Thoracic aorta (tissue), 2 donors: Measurements from ENCODE around the gene ACAP1. TPM values are rescaled to one million over a fixed set of nuclear protein-coding genes. Genes with fewer than 3 reads are reported as not detected.
A peak's percentile ranks its signal among the peaks of the same experiment; 100 is the strongest.
"Not testable (repeated sequence)": the region's sequence is repeated elsewhere in the genome, so short reads cannot be mapped to it uniquely, and the experiment has no call there.

Source experiments
- ATAC-seq: fragments of 150-250 bp; one replicate; pipeline ENCODE4 v1.8.0; 2017; ENCODE audit warnings: low read depth; ENCODE audit not compliant: insufficient number of reproducible peaks, low FRiP score
- DNase-seq: peaks from one replicate; pipeline ENCODE4 v3.0.0-alpha.2; 2020; ENCODE audit warnings: low spot score
- H3K27ac ChIP-seq, 2 donors: fragments of 200-600 bp; sonication (generic); 1 replicate in 1 of 2; 2 replicates in 1 of 2; pipeline ENCODE4 v1.5.1; 2016; ENCODE audit warnings: mild to moderate bottlenecking in 2 of 2, moderate library complexity in 2 of 2
- H3K27me3 ChIP-seq: fragments of 200-600 bp; sonication (generic); replicated peaks from 2 replicates; pipeline ENCODE4 v1.6.0; 2016; ENCODE audit warnings: mild to moderate bottlenecking; ENCODE audit not compliant: insufficient read depth
- H3K36me3 ChIP-seq: fragments of 200-600 bp; sonication (generic); one replicate; pipeline ENCODE4 v1.5.1; 2016
- H3K4me1 ChIP-seq, 2 donors: fragments of 200-600 bp; sonication (generic); 1 replicate in 1 of 2; 2 replicates in 1 of 2; pipeline versions ENCODE4 v1.5.1 to v1.6.0; 2016; ENCODE audit warnings: low read depth in 2 of 2, mild to moderate bottlenecking in 1 of 2; ENCODE audit not compliant: control insufficient read depth in 1 of 2
- H3K4me3 ChIP-seq: fragments of 200-600 bp; sonication (generic); 2 replicates; pipeline ENCODE4 v1.5.1; 2016; ENCODE audit warnings: mild to moderate bottlenecking
- H3K9me3 ChIP-seq: fragments of 200-600 bp; sonication (generic); 2 replicates; pipeline ENCODE4 v1.5.1; 2016
- total RNA-seq, 2 donors: library from RNA; depleted of rRNA; stranded (reverse); fragments of >200 nt; gene quantifications; one replicate each; pipeline versions ENCODE4 v1.1.0 to v1.2.3, GENCODE V29; 2016
- TF ChIP-seq, protein P1 (sequence below): fragments of 200-600 bp; sonication (generic); IDR thresholded peaks from one replicate; pipeline ENCODE4 v1.5.1; 2019; ENCODE audit warnings: antibody characterized with exemption

Gene ACAP1
- total RNA-seq, 2 donors from 2014 or later = 6.8 to 9.9 TPM

DNA sequence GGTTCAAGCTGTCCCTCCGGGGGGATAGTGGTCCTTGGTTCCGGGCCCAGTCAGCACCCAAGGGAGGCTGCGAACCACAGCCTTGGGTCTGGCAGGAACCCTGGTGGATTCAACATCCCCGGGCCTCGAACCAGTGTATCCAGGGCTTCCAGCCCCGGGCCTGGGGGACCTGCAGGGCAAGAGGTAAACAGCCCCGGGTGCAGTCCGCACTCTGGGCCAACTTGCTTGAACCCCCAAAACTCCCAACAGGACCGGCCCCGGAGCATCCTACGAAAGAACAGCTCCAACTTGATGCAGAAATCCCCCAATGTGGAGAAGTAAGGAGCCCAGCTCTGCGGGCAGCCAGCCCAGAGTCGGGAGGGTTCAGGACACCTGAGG lies 5.7 kb upstream of the ACAP1 start:
- ATAC-seq = no peak
- peak overlapping the region; percentile 88 to 98 for H3K27ac ChIP-seq
- no peaks in the 10 kb centered on the region for H3K27me3 ChIP-seq
- TF ChIP-seq, protein P1, sequence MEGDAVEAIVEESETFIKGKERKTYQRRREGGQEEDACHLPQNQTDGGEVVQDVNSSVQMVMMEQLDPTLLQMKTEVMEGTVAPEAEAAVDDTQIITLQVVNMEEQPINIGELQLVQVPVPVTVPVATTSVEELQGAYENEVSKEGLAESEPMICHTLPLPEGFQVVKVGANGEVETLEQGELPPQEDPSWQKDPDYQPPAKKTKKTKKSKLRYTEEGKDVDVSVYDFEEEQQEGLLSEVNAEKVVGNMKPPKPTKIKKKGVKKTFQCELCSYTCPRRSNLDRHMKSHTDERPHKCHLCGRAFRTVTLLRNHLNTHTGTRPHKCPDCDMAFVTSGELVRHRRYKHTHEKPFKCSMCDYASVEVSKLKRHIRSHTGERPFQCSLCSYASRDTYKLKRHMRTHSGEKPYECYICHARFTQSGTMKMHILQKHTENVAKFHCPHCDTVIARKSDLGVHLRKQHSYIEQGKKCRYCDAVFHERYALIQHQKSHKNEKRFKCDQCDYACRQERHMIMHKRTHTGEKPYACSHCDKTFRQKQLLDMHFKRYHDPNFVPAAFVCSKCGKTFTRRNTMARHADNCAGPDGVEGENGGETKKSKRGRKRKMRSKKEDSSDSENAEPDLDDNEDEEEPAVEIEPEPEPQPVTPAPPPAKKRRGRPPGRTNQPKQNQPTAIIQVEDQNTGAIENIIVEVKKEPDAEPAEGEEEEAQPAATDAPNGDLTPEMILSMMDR = no peak
- DNase-seq = no peak
- H3K36me3 ChIP-seq = peaks cover 5% of the 10 kb centered on the region
- no peaks in the 10 kb centered on the region for H3K9me3 ChIP-seq
- H3K4me3 ChIP-seq = peak overlapping the region; percentile 93
- H3K4me1 ChIP-seq = peaks cover 3 to 17% of the 10 kb centered on the region in 2 donors

DNA sequence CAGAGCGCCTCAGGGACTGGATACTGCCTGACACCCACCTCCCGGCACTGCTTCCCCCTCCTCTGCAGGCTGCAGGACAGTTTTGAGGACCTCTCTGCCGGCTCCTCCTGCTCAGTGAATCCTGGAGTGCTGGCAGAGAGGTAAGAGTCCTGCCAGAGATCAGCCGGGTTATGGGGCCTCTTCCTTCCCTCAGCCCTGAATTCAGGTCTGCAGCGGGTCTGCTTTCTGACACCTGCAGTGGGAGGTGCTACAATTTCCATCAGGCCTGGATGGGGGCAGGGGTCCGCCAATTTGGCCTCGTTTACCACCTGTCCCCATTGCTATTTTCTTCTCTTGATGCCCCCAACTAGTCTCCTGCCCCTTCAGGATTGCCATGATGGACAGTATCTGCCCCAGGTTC lies 4.2 kb upstream of the ACAP1 start:
- H3K9me3 ChIP-seq = no peaks in the 10 kb centered on the region
- no peaks in the 10 kb centered on the region for H3K36me3 ChIP-seq
- DNase-seq (no peak), ATAC-seq (no peak)
- H3K4me3 ChIP-seq = no peak overlapping the region
- TF ChIP-seq, protein P1 = no peak
- H3K27ac ChIP-seq = no peak overlapping the region
- H3K4me1 ChIP-seq = peaks cover 3 to 17% of the 10 kb centered on the region in 2 donors
- no peaks in the 10 kb centered on the region for H3K27me3 ChIP-seq

DNA sequence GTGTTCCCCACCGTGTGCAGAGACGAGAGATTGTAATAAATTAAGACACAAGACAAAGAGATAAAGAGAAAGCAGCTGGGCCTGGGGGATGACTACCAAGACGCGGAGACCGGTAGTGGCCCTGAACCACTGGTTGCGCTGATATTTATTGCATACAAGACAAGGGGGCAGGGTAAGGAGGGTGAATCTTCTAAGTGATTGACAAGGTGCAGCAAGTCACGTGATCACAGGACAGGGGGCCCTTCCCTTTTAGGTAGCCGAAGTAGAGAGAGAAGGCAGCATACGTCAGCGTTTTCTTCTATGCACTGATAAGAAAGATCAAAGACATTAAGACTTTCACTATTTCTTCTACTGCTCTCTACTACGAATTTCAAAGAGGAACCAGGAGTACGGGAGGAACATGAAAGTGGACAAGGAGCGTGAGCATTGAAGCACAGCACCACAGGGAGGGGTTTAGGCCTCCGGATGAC lies 3.7 kb upstream of the ACAP1 start:
- H3K4me3 ChIP-seq, H3K27me3 ChIP-seq, H3K27ac ChIP-seq, ATAC-seq, DNase-seq, H3K36me3 ChIP-seq, H3K9me3 ChIP-seq: not testable (repeated sequence)
- H3K4me1 ChIP-seq = peaks cover 3 to 16% of the 10 kb centered on the region in 2 donors

DNA sequence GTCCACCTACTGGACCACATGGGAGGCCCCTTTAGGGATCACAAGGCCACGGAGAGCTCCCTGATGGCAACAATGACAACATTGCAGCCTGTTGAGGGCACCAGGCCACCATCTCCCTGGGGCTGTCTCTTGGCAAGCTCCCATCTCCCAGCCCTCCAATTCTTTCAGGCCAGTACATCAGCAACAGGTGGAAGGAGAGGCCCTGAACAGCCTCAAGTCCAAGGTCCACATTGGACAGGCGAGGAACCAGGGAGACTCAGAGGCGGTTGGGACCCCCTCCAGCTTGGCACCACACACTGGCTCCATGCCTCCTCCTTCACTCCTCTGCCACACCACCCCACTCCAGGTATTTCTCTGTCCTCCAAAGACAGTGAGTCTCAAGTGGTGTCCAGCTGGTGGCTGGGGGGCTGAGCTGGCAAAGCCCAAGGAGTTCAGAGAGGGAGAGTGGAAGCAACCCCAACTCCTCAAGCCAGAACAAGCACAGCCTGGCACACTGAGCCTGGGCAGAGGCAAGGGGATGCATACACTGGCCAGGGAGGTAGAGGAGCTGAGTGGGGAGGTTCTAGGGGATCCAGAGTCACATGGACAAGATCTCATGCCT lies 1.3 kb upstream of the ACAP1 start:
- ATAC-seq (no peak), DNase-seq (no peak)
- H3K4me1 ChIP-seq = peaks cover 3 to 5% of the 10 kb centered on the region in 2 donors
- no peaks in the 10 kb centered on the region for H3K27me3 ChIP-seq
- no peak overlapping the region for H3K27ac ChIP-seq
- H3K9me3 ChIP-seq = no peaks in the 10 kb centered on the region
- H3K36me3 ChIP-seq = no peaks in the 10 kb centered on the region
- TF ChIP-seq, protein P1 = no peak
- no peak overlapping the region for H3K4me3 ChIP-seq

DNA sequence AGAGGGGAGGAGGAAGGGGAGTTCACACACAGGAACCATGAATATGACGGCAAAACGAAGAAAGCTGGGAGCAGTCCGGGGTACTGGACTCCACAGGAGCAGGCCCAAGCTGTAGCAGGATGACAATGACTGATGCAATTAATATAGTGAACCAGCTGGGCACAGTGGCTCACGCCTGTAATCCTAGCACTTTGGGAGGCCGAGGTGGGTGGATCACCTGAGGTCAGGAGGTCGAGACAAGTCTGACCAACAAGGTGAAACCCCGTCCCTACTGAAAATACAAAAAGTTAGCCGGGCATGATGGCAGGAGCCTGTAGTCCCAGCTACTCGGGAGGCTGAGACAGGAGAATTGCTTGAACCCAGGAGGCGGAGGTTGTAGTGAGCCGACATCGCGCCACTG lies 564 bp upstream of the ACAP1 start:
- not testable (repeated sequence) for ATAC-seq, H3K36me3 ChIP-seq, H3K27me3 ChIP-seq, H3K4me3 ChIP-seq, H3K4me1 ChIP-seq, H3K9me3 ChIP-seq, DNase-seq, H3K27ac ChIP-seq

DNA sequence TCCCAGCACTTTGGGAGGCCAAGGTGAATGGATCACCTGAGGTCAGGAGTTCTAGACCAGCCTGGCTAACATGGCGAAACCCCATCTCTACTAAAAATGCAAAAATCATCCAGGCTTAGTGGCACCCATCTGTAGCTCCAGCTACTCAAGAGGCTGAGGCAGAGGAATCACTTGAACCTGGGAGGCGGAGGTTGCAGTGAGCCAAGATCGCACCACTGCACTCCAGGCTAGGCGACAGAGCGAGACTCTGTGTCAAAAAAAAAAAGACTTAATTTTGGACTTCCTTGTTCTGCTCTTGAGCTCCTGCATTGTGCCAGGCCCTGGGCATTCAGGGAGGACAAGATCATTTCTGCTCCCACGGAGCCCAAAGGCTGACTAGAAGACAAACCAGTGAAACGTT lies 1.3 kb downstream of the ACAP1 start:
- H3K4me1 ChIP-seq, DNase-seq, H3K27me3 ChIP-seq, ATAC-seq, H3K9me3 ChIP-seq, H3K36me3 ChIP-seq, H3K27ac ChIP-seq: not testable (repeated sequence)
- H3K4me3 ChIP-seq = peak overlapping the region; percentile 57

DNA sequence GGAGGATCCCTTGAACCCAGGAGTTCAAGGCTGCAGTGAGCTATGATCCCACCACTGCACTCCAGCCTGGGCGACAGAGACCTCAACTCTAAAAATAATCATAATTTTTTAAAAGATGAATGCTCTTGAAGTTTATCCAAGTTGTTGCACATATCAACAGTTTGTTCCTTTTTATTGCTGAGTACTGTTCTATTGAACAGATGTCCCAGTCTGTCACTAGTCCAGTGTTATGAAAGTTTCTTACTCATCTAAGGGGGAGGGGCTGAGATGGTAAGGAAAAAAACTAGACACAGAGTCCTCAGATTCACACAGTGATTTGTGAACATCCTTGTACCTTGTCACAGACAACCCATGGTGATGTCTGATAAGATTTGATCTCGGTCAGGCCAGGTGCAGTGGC lies 3.9 kb downstream of the ACAP1 start:
- H3K4me1 ChIP-seq = no peaks in the 10 kb centered on the region
- no peak overlapping the region for H3K27ac ChIP-seq
- H3K4me3 ChIP-seq = no peak overlapping the region
- ATAC-seq = no peak
- no peaks in the 10 kb centered on the region for H3K9me3 ChIP-seq
- H3K27me3 ChIP-seq = no peaks in the 10 kb centered on the region
- TF ChIP-seq, protein P1 = no peak
- DNase-seq = no peak
- H3K36me3 ChIP-seq = no peaks in the 10 kb centered on the region
